AG09309 (cell line): ENCODE data around the gene AMN.

Experiments
- DNase-seq: peaks from one replicate; pipeline ENCODE4 v3.0.0-alpha.2; 2010; ENCODE audit warnings: low read depth
- H3K4me3 ChIP-seq: 2 replicates; pipeline ENCODE4 v1.5.1; 2011; ENCODE audit warnings: mild to moderate bottlenecking, low read depth, low read length, moderate library complexity; ENCODE audit not compliant: control insufficient read depth
- CTCF ChIP-seq: IDR thresholded peaks from 2 replicates; pipeline ENCODE4 v1.5.1; 2011; ENCODE audit warnings: mild to moderate bottlenecking, low read depth, low read length, inconsistent platforms; ENCODE audit not compliant: insufficient read depth, control insufficient read depth; ENCODE audit errors: missing control alignments

The AMN gene

DNA sequence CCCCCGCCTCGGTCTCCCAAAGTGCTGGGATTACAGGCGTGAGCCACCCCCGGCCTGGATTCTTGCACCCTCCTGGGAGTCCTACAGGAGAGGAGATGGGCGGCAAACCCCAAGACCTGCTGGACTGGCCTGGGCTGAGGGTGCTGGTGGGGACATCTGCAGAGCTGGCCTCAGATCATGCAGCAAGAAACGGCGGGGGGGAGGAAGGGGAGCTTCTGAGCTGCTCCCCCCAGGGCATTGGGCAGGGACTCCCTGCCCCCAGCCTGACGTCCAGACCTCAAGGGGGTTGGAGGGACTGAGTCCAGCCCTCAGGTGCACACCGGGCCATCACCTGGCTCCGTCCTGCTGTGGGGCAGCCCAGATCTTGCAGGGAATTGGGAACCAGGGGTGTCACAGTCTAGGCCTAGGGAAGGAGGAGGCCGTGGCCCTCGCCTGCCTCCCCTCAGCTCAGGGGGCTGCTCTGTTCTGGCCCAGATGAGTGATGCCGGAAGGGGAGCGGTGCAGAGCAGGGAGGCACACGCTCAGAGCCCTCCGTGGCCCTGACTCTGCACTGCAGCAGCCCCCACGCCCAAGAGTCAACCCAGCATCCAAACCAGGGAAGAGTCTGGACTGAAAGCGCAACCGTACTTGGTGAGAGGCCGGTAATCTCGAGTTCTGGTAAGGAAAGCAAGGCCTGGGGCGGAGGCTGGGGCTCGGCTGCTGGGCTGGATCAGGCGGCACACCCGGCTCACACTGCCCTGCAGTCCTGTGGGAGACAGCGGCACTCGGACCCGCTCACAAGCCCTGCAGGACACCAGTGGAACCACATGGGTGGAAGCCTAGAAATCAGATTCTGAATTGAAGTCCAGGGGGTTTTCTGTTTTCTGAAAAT, 8.9 kb upstream of the AMN start:
- H3K4me3 ChIP-seq = no peak overlapping the region
- no peak for TF ChIP-seq CTCF
- no peak for DNase-seq

GRCh38 chr14:102914474-102915291, 7.8 kb upstream of the AMN start:
- no peak overlapping the region for H3K4me3 ChIP-seq
- TF ChIP-seq CTCF = no peak
- no peak for DNase-seq

DNA sequence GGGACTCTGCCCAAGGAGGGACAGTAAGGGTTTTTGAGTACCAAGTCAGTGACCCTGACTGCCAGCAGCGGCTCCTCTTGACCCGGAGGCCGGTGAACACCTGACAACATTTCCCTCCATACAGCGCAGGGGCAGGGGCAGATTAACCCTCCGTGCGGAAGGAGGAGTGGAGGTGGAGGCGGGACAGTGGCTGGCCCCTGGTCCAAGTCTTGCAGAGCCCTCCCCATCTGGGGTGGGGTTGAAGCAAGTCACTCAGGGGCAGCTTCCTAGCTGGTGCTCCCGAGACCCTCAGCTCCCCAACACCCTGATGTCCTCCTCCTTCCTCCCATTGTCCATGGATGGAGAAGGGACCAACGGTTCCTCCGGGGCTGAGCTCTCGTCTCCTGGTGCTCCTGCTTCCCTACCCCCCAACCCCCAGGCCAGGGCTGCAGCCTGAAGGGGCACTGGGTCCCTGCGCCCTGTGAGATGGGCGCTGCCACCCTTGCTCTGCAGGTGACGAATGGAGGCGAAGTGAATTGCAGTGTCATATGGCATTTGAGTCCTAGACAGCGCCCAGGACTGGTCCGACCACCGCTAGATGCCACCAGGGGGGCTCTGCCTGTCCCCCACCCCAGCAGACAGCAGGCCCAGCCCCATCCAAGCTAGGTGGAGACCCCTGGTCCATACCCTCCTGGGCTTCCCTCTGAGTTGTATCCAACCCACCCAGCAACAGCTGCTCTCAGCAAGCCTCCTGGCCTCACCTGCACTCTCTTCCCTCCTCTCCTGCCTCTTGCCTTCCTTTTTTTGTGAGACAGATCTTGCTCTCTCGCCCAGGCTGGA, 7.0 kb upstream of the AMN start:
- no peak for DNase-seq

GRCh38 chr14:102916347-102917055, 6.0 kb upstream of the AMN start:
- no peak overlapping the region for H3K4me3 ChIP-seq
- DNase-seq = no peak
- no peak for TF ChIP-seq CTCF

More for the DNA sequence above, 7.0 kb upstream of the AMN start:
- TF ChIP-seq CTCF = no peak
- H3K4me3 ChIP-seq = no peak overlapping the region

- TF ChIP-seq CTCF = no peak
- H3K4me3 ChIP-seq = no peak overlapping the region
- DNase-seq = no peak
Observed at GRCh38 chr14:102917056-102917385, 5.4 kb upstream of the AMN start.
